Dedifferentiated amniotic fluid mesenchymal stem cell (primary cell): ENCODE measurements around the gene LCN1.
A peak's percentile ranks its signal among the peaks of the same experiment; 100 is the strongest.

Experiments
- DNase-seq: peaks from one replicate; pipeline ENCODE4 v3.0.0-alpha.2; 2016; ENCODE audit errors: extremely low spot score

LCN1 gene

GRCh38 chr9:135488527-135488926, 32.7 kb upstream of the LCN1 start:
- no peak for DNase-seq

GRCh38 chr9:135489188-135489906, 31.9 kb upstream of the LCN1 start:
- DNase-seq: no peak

DNA sequence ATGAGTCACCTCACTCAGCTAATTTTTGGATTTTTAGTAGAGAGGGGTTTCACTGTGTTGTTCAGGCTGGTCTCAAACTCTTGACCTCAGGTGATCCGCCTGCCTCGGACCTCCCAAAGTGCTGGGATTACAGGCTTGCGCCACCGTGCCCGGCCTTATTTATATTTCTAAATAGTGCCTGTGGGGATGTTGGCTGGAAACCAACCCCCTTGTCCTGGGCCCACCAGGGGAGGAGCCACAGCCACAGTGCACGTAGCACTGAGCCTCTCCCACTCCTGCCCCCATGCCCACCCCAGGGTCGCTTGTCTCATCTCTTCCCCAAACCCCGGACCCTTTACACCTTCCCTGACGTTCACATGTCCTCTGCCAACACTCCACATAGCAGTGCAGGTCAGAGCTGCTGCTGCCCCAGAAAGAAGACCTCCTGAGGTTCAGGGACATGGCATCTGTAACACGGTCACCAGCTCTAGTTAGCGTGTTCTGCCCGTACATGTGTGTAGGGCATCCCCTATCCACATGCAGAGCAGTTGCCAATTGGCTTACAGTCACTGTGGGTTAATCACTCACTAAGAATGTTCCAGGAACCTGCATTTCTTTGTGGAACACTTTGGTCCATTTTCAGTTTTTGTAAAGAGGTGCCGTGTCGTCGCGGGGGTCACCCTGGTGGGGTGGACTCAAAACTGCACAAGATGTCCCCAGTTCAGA, 30.9 kb upstream of the LCN1 start:
- no peak for DNase-seq

GRCh38 chr9:135490980-135491464, 30.2 kb upstream of the LCN1 start:
- DNase-seq: no peak

- DNase-seq: no peak
Observed at GRCh38 chr9:135491764-135492163, 29.5 kb upstream of the LCN1 start.

DNA sequence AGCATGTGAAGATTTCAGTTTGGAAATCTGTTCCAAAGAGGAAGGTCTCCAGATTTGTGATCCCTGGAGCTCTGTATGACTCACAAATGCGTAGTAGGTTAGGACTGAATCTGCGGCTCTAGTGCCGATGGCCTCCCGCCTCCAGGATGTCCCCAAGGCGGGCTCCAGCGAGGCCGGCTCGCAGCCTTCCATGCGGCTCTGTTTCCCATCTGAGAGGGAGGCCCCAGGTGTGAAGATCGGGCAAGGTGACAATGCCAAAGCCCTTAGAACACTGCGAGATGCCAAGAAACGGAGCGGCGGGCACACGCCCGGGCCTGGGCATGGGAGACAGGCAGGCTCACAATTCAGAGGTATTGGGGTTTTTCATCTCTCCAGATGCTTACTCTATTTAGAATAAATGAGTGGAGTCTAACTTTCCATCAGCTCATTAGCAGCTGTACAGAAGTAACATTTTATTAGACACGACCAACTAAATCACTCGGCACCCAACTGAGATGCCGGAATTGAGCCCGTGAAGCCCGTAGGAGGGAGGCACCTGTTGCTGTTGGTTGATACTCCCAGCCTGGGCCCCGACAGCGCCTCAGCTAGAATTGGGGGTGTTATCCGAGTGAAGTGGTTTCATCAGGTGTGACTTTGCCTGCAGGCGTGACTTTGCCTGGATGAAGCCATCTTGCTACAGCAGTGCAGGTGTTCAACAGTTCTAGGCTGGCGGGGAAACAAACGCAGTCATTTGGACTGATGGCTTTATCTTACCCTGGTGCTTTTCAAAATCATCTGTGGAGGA, 28.2 kb upstream of the LCN1 start:
- DNase-seq: no peak

DNA sequence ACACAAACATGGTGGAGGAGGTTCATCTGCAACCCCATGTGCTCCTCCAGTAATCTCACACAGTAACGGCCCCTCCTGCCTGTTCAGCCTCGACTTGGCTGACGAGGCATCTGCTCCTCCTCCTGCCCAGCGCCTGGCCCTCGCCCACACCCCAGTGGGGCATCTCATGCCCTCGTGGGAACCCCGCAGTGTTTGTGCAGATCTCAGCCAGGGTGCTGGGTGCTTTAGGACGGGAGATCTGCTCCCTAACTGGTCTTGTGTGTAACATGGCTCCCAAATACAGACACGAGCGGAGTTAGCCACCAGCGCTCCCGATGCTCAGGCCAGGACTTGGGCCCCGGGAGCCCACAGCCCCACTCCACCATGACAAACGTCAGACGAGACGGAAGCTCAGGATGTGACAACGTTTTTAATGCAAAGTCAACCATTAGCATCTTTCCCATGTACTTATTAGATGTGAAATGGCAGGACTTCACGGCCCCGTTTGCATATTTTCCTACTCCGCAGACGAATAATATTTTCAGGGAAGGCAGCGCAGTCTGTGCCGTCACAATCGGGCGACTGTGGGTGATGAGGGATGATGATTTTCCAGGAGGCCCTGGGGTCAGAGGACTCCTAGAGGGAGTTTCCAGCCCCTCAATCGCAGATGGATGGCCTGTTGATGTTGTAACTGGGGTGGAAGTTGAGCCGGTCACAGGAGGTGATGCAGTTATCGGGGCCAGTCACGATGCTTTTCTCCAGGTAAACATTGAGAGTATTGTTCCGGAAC, 26.3 kb upstream of the LCN1 start:
- DNase-seq: no peak

DNA sequence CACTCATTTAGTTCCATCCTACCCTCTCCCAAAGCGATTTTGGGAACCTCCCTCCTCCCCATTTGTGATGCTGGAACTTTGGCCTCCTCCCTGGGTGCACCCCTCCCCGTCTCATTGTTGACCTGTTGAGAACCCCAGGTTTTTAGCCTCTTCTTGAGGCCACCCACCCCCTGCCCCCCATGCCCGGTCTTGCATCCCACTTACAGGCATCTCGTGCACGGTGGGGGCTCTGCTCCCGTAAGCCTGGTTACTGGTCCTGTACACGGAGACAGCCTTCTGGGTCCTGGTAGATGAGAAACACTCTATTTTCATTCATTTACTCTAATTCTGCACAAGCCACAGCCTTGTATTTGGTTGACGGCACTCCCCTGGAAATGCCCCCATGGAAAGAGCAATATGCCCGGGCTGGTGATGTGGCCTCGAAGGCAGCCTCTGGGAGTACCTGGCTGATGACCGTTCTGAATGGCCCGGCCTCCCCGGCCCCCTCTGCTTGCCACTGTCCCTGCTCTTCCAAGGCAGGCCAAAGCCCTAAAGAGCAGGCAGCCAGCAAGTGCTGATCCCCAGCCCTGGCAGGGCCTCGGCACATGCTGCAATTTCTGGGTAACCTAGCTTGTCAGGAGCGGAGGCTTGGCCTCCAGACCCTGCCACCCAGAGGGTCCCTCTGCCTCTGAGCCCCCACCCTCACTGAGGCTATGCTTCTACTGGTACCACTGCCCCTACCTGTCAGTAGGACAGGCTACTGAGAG, 22.7 kb upstream of the LCN1 start:
- DNase-seq: no peak

DNA sequence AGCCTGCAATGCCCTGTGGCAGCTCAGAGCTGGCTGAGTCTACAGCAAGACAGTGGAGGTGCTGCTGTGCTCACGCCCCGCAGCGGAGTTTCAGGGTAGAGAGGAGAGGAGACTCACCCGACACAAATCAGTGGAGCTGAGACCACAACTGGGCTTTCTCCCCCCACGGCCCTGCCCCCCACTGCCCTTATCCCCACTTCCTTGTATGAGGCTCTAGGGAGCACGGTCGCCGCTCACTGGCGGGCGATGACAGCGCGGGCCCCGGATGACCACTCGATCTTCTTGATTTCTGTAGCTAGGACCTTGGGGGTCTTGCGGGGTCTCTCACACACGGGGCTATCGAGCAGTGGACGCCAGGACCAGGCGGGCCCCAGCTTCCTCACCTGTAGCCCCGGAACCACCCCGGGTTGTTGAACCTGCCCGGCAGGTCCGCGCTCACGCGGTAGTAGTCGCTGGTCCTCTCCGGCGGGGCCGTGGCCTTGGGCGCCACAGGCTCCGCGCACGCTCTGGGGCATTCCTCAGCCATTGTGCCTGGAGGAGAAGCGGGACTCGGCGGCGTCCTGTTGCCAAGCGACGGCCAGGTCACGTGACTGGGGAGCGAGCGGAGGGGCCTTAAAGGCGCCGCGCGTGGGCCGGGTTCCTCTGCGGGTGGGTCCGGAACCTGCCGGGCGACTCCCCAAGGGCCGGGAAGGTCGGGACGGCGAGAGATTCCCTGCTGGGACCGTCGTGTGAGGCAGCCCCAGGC, 21.7 kb upstream of the LCN1 start:
- peak; percentile 84 for DNase-seq

- peak; percentile 18 for DNase-seq
Observed at GRCh38 chr9:135500071-135500524, 21.1 kb upstream of the LCN1 start.

DNA sequence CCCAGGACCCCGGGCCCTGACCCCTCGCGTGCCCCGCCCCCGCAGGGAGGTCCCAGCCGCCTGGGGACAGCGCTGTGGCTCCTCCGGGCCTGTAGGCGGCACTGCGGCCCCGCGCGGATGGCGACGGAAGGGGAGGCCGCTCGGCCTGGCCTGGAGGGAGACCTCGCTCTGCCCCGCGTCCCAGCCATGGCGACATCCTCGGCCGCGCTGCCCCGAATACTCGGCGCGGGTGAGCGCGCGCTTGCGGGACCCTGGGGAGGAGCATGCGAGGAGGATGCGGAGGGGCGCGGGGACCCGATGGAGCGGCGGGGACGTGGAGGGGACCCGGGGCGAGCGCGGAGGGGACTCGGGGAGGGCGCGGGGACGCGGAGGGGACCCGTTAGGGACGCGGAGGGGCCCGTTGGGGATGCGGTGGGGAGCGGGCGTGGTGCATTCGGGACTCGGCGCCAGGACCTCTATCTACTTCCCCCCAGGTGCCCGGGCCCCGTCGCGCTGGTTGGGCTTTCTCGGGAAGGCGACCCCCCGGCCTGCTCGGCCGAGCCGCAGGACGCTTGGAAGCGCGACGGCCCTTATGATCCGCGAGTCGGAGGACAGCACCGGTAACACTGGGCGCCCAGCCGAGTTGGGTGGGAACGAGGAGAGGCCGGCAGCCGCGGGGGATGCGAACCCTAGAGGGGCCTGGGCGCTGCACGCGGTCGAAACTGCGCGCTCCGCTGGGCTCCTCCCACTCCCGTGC, 20.5 kb upstream of the LCN1 start, which contains the start of gene MRPS2:
TSS of gene MRPS2 (plus strand) at position 158 of the 736 bp plus-strand sequence. CDS start at position 187, 29 bp downstream.
- DNase-seq: peak; percentile 67

- no peak for DNase-seq
Observed at GRCh38 chr9:135501261-135502167, 19.7 kb upstream of the LCN1 start.

DNA sequence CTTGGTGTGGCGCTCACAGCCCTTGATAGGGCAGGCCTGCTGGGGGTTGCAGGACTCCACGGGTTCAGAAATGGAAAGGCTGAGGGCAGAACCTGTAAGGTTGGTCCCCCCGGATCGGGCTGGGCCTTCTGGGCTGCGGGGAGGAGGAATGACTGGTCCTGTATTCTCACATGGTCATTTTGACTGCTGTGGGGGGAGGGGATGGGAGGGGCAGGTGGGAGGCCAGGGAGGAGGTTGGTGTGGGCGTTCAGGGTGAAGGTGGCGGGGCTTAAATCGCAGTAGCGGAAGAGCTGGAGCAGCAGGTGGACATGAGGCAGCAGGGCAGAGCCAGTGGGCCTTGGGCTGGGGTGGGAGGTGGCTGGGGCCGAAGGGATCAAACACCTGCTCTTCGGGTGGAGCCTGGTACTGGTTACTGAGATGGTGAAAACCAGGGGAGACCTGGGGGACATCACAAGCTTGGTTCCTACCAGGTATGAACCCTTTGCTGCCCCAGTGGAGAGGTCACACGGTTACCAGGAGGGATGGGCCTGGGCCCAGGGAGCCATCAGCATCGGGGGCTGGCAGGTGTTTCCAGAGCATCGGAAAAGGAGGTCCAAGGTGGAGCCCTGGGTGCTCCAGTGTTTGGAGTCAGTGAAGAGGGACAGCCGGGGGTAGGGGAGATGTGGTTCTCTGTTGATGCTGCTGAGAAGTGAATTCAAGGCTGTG, 18.9 kb upstream of the LCN1 start:
- DNase-seq: no peak

GRCh38 chr9:135502873-135503321, 18.3 kb upstream of the LCN1 start:
- DNase-seq: no peak

- no peak for DNase-seq
Observed at GRCh38 chr9:135503371-135504261, 17.6 kb upstream of the LCN1 start.
